ENCODE measurements around the gene ZBTB17. TPM values are rescaled to one million over a fixed set of nuclear protein-coding genes. Genes with fewer than 3 reads are reported as not detected.
"Not testable (repeated sequence)": the region's sequence is repeated elsewhere in the genome, so short reads cannot be mapped to it uniquely, and the experiment has no call there.

The ZBTB17 gene
- polyA plus RNA-seq (2011; rRNA removed) (23.4 and 43.3 TPM in 2 replicates), polyA minus RNA-seq (2011; rRNA and poly(A)+ RNA removed) (33.2 and 45.4 TPM in 2 replicates)

- ChIA-PET CTCF (interaction anchor here (0.8 to 2.6 kb wide), 9 partner anchors 10 to 184 kb away, joined by 3 to 11 read pairs (median 4); partner anchors contain the start of gene FAM131C), POLR2A (no interaction called here)
- DNase-seq (ENCODE audit: low read depth): peak; percentile 51
- Histone ChIP-seq H3K27me3 (ENCODE audit: control insufficient read depth, insufficient read depth, low read length) (no peaks in the 10 kb centered on the region), H3K4me3 (ENCODE audit: low read depth, low read length) (peak within 1 kb of the TSS; percentile 91), H3K36me3 (ENCODE audit: control insufficient read depth, insufficient read depth, low read length) (peaks cover 8% of the 10 kb centered on the region)
- TF ChIP-seq, protein P1, sequence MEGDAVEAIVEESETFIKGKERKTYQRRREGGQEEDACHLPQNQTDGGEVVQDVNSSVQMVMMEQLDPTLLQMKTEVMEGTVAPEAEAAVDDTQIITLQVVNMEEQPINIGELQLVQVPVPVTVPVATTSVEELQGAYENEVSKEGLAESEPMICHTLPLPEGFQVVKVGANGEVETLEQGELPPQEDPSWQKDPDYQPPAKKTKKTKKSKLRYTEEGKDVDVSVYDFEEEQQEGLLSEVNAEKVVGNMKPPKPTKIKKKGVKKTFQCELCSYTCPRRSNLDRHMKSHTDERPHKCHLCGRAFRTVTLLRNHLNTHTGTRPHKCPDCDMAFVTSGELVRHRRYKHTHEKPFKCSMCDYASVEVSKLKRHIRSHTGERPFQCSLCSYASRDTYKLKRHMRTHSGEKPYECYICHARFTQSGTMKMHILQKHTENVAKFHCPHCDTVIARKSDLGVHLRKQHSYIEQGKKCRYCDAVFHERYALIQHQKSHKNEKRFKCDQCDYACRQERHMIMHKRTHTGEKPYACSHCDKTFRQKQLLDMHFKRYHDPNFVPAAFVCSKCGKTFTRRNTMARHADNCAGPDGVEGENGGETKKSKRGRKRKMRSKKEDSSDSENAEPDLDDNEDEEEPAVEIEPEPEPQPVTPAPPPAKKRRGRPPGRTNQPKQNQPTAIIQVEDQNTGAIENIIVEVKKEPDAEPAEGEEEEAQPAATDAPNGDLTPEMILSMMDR (IDR thresholded peaks at IDR 0.05; ENCODE audit: insufficient read depth, low read depth, low read length): no peak
These were observed at the start of gene ZBTB17 for GRCh38 chr1:15975805-15976680. Gene ZBTB17, minus strand, starts transcription at chr1:15976101. Its CDS starts 27,606 bp downstream, at chr1:15948495.

DNA sequence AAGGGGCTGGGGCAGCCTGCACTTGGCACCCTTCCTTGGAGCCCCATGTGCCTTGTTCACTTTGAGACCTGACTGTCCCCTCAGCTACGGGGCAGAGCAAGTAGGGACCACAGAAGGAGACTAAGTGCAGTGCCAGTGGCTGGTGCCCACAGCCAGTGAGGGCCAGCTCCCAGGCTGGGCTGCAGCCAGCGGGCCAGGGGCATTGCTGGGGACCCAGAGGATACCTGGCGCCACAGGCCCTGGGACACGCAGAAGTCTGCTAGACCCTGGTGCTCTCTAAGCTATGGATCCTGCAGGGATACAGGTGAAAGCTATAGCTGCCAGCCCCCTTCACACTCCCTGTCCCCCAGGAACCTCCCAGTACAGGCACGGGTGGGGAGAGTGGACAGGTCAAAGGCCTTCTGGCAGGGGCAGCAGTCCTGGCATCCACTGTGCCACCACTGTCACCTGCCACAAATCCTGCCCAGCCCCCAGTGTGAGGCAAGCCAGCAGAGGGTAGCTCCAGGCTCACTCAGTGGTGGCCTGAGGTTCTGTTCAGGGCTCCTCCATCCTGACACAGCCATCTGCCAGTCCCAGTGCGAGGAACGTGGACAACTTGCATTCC is 47.3 kb upstream of the ZBTB17 start:
- CTCF ChIA-PET: interaction anchor here (0.8 to 1.4 kb wide), 3 partner anchors 9 to 33 kb away, joined by 3 to 4 read pairs (median 3); no protein-coding TSS in a partner anchor
- Histone ChIP-seq H3K27me3 (ENCODE audit: control insufficient read depth, insufficient read depth, low read length) (peaks cover 2% of the 10 kb centered on the region), H3K36me3 (ENCODE audit: control insufficient read depth, insufficient read depth, low read length) (no peaks in the 10 kb centered on the region), H3K4me3 (ENCODE audit: low read depth, low read length) (no peak overlapping the region)
- TF ChIP-seq, protein P1 (IDR thresholded peaks at IDR 0.05; ENCODE audit: insufficient read depth, low read depth, low read length): no peak
- POLR2A ChIA-PET: no interaction called here
- DNase-seq (ENCODE audit: low read depth): no peak

DNA sequence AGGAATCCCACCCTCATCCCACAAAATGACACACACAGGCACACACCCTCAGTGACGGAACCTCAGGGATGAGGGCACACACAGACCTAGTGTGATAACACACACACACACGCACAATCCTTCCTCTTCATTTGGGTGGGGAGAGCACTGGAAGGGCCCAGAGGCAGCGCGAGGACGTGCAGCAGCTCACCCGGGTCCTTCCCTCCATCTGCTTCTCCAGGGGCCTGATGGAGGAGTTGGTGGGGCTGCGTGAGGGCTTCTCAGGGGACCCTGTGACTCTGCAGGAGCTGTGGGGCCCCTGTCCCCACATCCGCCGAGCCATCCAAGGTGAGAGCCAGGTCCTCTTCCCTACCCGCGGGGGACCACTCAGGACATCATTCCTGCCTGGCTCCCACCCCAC is 46.5 kb upstream of the ZBTB17 start:
- ChIA-PET POLR2A (no interaction called here), CTCF (interaction anchor here (0.8 to 1.1 kb wide), 2 partner anchors 9 to 15 kb away, joined by 3 read pairs; no protein-coding TSS in a partner anchor)
- Histone ChIP-seq H3K4me3 (ENCODE audit: low read depth, low read length) (no peak overlapping the region), H3K36me3 (ENCODE audit: control insufficient read depth, insufficient read depth, low read length) (no peaks in the 10 kb centered on the region), H3K27me3 (ENCODE audit: control insufficient read depth, insufficient read depth, low read length) (peaks cover 2% of the 10 kb centered on the region)
- TF ChIP-seq, protein P1 (IDR thresholded peaks at IDR 0.05; ENCODE audit: insufficient read depth, low read depth, low read length): no peak
- DNase-seq (ENCODE audit: low read depth): no peak

GRCh38 chr1:16021681-16022080 is 45.8 kb upstream of the ZBTB17 start, which contains the start of gene CLCNKA:
Gene CLCNKA, plus strand, starts transcription at chr1:16022036. Its CDS starts 584 bp downstream, at chr1:16022620.
- no peak within 1 kb of the TSS for H3K4me3 ChIP-seq (ENCODE audit: low read depth, low read length)
- DNase-seq (ENCODE audit: low read depth): no peak
- H3K27me3 ChIP-seq (ENCODE audit: control insufficient read depth, insufficient read depth, low read length): peaks cover 2% of the 10 kb centered on the region
- ChIA-PET POLR2A (no interaction called here), CTCF (interaction anchor here (1.1 kb wide), 1 partner anchor 10 kb away, joined by 3 read pairs; no protein-coding TSS in a partner anchor)
- TF ChIP-seq, protein P1 (IDR thresholded peaks at IDR 0.05; ENCODE audit: insufficient read depth, low read depth, low read length): no peak
- H3K36me3 ChIP-seq (ENCODE audit: control insufficient read depth, insufficient read depth, low read length): no peaks in the 10 kb centered on the region

GRCh38 chr1:16020878-16021277 is 45.0 kb upstream of the ZBTB17 start:
- H3K27me3 ChIP-seq (ENCODE audit: control insufficient read depth, insufficient read depth, low read length); POLR2A ChIA-PET: not testable (repeated sequence)
- CTCF ChIA-PET: interaction anchor here (0.6 to 4.0 kb wide), 3 partner anchors 11 to 26 kb away, joined by 3 to 29 read pairs (median 24); no protein-coding TSS in a partner anchor

More at GRCh38 chr1:16020878-16021277, 45.0 kb upstream of the ZBTB17 start:
- not testable (repeated sequence) for DNase-seq (ENCODE audit: low read depth); H3K4me3 ChIP-seq (ENCODE audit: low read depth, low read length); H3K36me3 ChIP-seq (ENCODE audit: control insufficient read depth, insufficient read depth, low read length)
